Measurements from ENCODE around the gene PAMR1. TPM values are rescaled to one million over a fixed set of nuclear protein-coding genes. Genes with fewer than 3 reads are reported as not detected.
"Not testable (repeated sequence)": the region's sequence is repeated elsewhere in the genome, so short reads cannot be mapped to it uniquely, and the experiment has no call there.

Gene PAMR1
- total RNA-seq, 1 experiment from 2014 or later = 2.3 TPM

GRCh38 chr11:35550374-35551036 lies 25.1 kb upstream of the PAMR1 start:
- Histone ChIP-seq H3K4me1 (peaks cover 26% of the 10 kb centered on the region), H3K36me3 (no peaks in the 10 kb centered on the region), H3K4me3 (no peak overlapping the region), H3K27me3 (no peaks in the 10 kb centered on the region; the same call in 1 of the 2 replicates), H3K9me3 (replicated peaks) (no peaks in the 10 kb centered on the region), H3K27ac (no peak overlapping the region)
- DNase-seq = no peak

- Histone ChIP-seq H3K9me3 (replicated peaks) (no peaks in the 10 kb centered on the region), H3K36me3 (no peaks in the 10 kb centered on the region), H3K27me3 (no peaks in the 10 kb centered on the region), H3K27ac (no peak overlapping the region), H3K4me3 (no peak overlapping the region), H3K4me1 (peaks cover 24% of the 10 kb centered on the region)
- peak; percentile 64 to 69 for DNase-seq
Measured at GRCh38 chr11:35549787-35550186, 24.4 kb upstream of the PAMR1 start.

GRCh38 chr11:35548925-35549561 lies 23.6 kb upstream of the PAMR1 start:
- H3K27ac ChIP-seq = no peak overlapping the region
- no peak for DNase-seq
- H3K4me3 ChIP-seq = no peak overlapping the region
- no peaks in the 10 kb centered on the region for H3K9me3 ChIP-seq (replicated peaks)
- H3K4me1 ChIP-seq = peaks cover 17% of the 10 kb centered on the region
- H3K36me3 ChIP-seq = no peaks in the 10 kb centered on the region
- no peaks in the 10 kb centered on the region for H3K27me3 ChIP-seq

GRCh38 chr11:35547995-35548394 lies 22.6 kb upstream of the PAMR1 start:
- not testable (repeated sequence) for DNase-seq; H3K4me3 ChIP-seq; H3K9me3 ChIP-seq (replicated peaks); H3K27ac ChIP-seq; H3K27me3 ChIP-seq; H3K36me3 ChIP-seq
- H3K4me1 ChIP-seq = peaks cover 12% of the 10 kb centered on the region

- no peaks in the 10 kb centered on the region; the same call in 1 of the 2 replicates for H3K9me3 ChIP-seq (replicated peaks)
- no peak overlapping the region for H3K4me3 ChIP-seq
- H3K4me1 ChIP-seq = peaks cover 12% of the 10 kb centered on the region
- no peak overlapping the region for H3K27ac ChIP-seq
- no peaks in the 10 kb centered on the region for H3K36me3 ChIP-seq
- no peaks in the 10 kb centered on the region for H3K27me3 ChIP-seq
- no peak for DNase-seq
Measured at GRCh38 chr11:35546317-35546716, 20.9 kb upstream of the PAMR1 start.

- Histone ChIP-seq H3K4me1 (peaks cover 11% of the 10 kb centered on the region), H3K9me3 (replicated peaks) (no peaks in the 10 kb centered on the region; the same call in 1 of the 2 replicates), H3K4me3 (no peak overlapping the region), H3K27me3 (no peaks in the 10 kb centered on the region), H3K36me3 (no peaks in the 10 kb centered on the region), H3K27ac (no peak overlapping the region)
- DNase-seq = no peak
Measured at GRCh38 chr11:35545391-35546003, 20.1 kb upstream of the PAMR1 start.

- Histone ChIP-seq H3K36me3 (no peaks in the 10 kb centered on the region), H3K9me3 (replicated peaks) (no peaks in the 10 kb centered on the region; the same call in 1 of the 2 replicates), H3K4me3 (no peak overlapping the region), H3K4me1 (no peaks in the 10 kb centered on the region), H3K27ac (no peak overlapping the region), H3K27me3 (no peaks in the 10 kb centered on the region)
- no peak for DNase-seq
Measured at GRCh38 chr11:35543481-35543880, 18.1 kb upstream of the PAMR1 start.

GRCh38 chr11:35541621-35542375 lies 16.4 kb upstream of the PAMR1 start:
- H3K4me3 ChIP-seq = no peak overlapping the region
- H3K36me3 ChIP-seq = no peaks in the 10 kb centered on the region
- no peaks in the 10 kb centered on the region; the same call in 1 of the 2 replicates for H3K9me3 ChIP-seq (replicated peaks)
- DNase-seq = no peak
- no peaks in the 10 kb centered on the region for H3K27me3 ChIP-seq
- no peaks in the 10 kb centered on the region for H3K4me1 ChIP-seq
- no peak overlapping the region for H3K27ac ChIP-seq

- no peak for DNase-seq
- no peak overlapping the region for H3K27ac ChIP-seq
Measured at GRCh38 chr11:35540526-35540925, 15.1 kb upstream of the PAMR1 start.

GRCh38 chr11:35539781-35540281 lies 14.4 kb upstream of the PAMR1 start:
- Histone ChIP-seq H3K4me3 (no peak overlapping the region), H3K27ac (no peak overlapping the region), H3K4me1 (no peaks in the 10 kb centered on the region), H3K27me3 (no peaks in the 10 kb centered on the region), H3K9me3 (replicated peaks) (no peaks in the 10 kb centered on the region; the same call in 1 of the 2 replicates), H3K36me3 (no peaks in the 10 kb centered on the region)
- no peak for DNase-seq

More at GRCh38 chr11:35540526-35540925, 15.1 kb upstream of the PAMR1 start:
- Histone ChIP-seq H3K4me3 (no peak overlapping the region), H3K9me3 (replicated peaks) (no peaks in the 10 kb centered on the region; the same call in 1 of the 2 replicates), H3K27me3 (no peaks in the 10 kb centered on the region), H3K36me3 (no peaks in the 10 kb centered on the region), H3K4me1 (no peaks in the 10 kb centered on the region)

- Histone ChIP-seq H3K4me3 (no peak overlapping the region), H3K4me1 (no peaks in the 10 kb centered on the region), H3K27ac (no peak overlapping the region), H3K27me3 (no peaks in the 10 kb centered on the region), H3K9me3 (replicated peaks) (no peaks in the 10 kb centered on the region; the same call in 1 of the 2 replicates), H3K36me3 (no peaks in the 10 kb centered on the region)
- no peak for DNase-seq
Measured at GRCh38 chr11:35539256-35539655, 13.8 kb upstream of the PAMR1 start.

GRCh38 chr11:35536470-35536869 lies 11.1 kb upstream of the PAMR1 start:
- H3K36me3 ChIP-seq = no peaks in the 10 kb centered on the region
- H3K27ac ChIP-seq = no peak overlapping the region
- H3K4me1 ChIP-seq = no peaks in the 10 kb centered on the region
- DNase-seq = no peak
- no peak overlapping the region for H3K4me3 ChIP-seq
- no peaks in the 10 kb centered on the region for H3K9me3 ChIP-seq (replicated peaks)
- no peaks in the 10 kb centered on the region for H3K27me3 ChIP-seq

- H3K27me3 ChIP-seq = no peaks in the 10 kb centered on the region
- no peak overlapping the region for H3K27ac ChIP-seq
- no peak overlapping the region for H3K4me3 ChIP-seq
- no peaks in the 10 kb centered on the region for H3K4me1 ChIP-seq
- H3K36me3 ChIP-seq = no peaks in the 10 kb centered on the region
- DNase-seq = no peak
- H3K9me3 ChIP-seq (replicated peaks) = no peaks in the 10 kb centered on the region
Measured at GRCh38 chr11:35531246-35531645, 5.8 kb upstream of the PAMR1 start.

- no peaks in the 10 kb centered on the region for H3K36me3 ChIP-seq
- H3K27ac ChIP-seq = no peak overlapping the region
- H3K4me1 ChIP-seq = 0 out of 2 replicates have a peak, but pooled peaks cover 3% of the 10 kb centered on the region
- DNase-seq = no peak
- H3K27me3 ChIP-seq = no peaks in the 10 kb centered on the region
- H3K4me3 ChIP-seq = no peak overlapping the region
- H3K9me3 ChIP-seq (replicated peaks) = no peaks in the 10 kb centered on the region
Measured at GRCh38 chr11:35529971-35530495, 4.6 kb upstream of the PAMR1 start.
